GM15510 (cell line): ENCODE measurements around the gene TRIM9.

ENCODE experiments used
- POLR2A ChIP-seq: IDR thresholded peaks from 3 replicates; pipeline ENCODE4 v1.6.1; 2011; ENCODE audit warnings: borderline replicate concordance; ENCODE audit not compliant: insufficient read length; ENCODE audit errors: extremely low read depth

TRIM9 gene

GRCh38 chr14:51094901-51095853 is at the start of gene TRIM9:
TSS of gene TRIM9 (minus strand) at chr14:51095105. CDS start at chr14:51094939, 166 bp downstream.
- TF ChIP-seq POLR2A: no peak

GRCh38 chr14:51140856-51141255 is 46.0 kb upstream of the TRIM9 start:
- TF ChIP-seq POLR2A: no peak

- TF ChIP-seq POLR2A: no peak
Measured at GRCh38 chr14:51140338-51140737, 45.4 kb upstream of the TRIM9 start.

- TF ChIP-seq POLR2A: no peak
Measured at GRCh38 chr14:51139121-51139681, 44.3 kb upstream of the TRIM9 start.

- TF ChIP-seq POLR2A: no peak
Measured at GRCh38 chr14:51138404-51139103, 43.6 kb upstream of the TRIM9 start.

GRCh38 chr14:51131516-51131915 is 36.6 kb upstream of the TRIM9 start:
- TF ChIP-seq POLR2A: no peak

GRCh38 chr14:51129130-51129529 is 34.2 kb upstream of the TRIM9 start:
- no peak for TF ChIP-seq POLR2A

GRCh38 chr14:51124029-51124428 is 29.1 kb upstream of the TRIM9 start:
- TF ChIP-seq POLR2A: no peak

GRCh38 chr14:51121096-51121495 is 26.2 kb upstream of the TRIM9 start:
- TF ChIP-seq POLR2A: no peak

GRCh38 chr14:51119411-51120051 is 24.6 kb upstream of the TRIM9 start:
- TF ChIP-seq POLR2A: no peak

- TF ChIP-seq POLR2A: no peak
Measured at GRCh38 chr14:51118993-51119392, 24.1 kb upstream of the TRIM9 start.

GRCh38 chr14:51117593-51117992 is 22.7 kb upstream of the TRIM9 start:
- TF ChIP-seq POLR2A: no peak

GRCh38 chr14:51116682-51117081 is 21.8 kb upstream of the TRIM9 start:
- no peak for TF ChIP-seq POLR2A

GRCh38 chr14:51109651-51110050 is 14.7 kb upstream of the TRIM9 start:
- no peak for TF ChIP-seq POLR2A

- TF ChIP-seq POLR2A: no peak
Measured at GRCh38 chr14:51107801-51108200, 12.9 kb upstream of the TRIM9 start.

GRCh38 chr14:51104467-51104866 is 9.6 kb upstream of the TRIM9 start:
- TF ChIP-seq POLR2A: no peak

GRCh38 chr14:51097287-51097686 is 2.4 kb upstream of the TRIM9 start:
- no peak for TF ChIP-seq POLR2A
